GM12891 (cell line): Measurements from ENCODE around the gene ZNF716.

Experiments
- POLR2A ChIP-seq: IDR thresholded peaks from 2 replicates; pipeline ENCODE4 v1.6.1; 2011; ENCODE audit warnings: low read depth, low read length, control low read depth
- POLR2AphosphoS5 ChIP-seq: IDR thresholded peaks from 2 replicates; pipeline ENCODE4 v1.6.1; 2011; ENCODE audit warnings: low read depth, low read length, control low read depth
- SPI1 ChIP-seq: IDR thresholded peaks from 2 replicates; pipeline ENCODE4 v1.6.1; 2011; ENCODE audit warnings: low read depth, low read length, control low read depth
- TAF1 ChIP-seq: IDR thresholded peaks from 2 replicates; pipeline ENCODE4 v1.6.1; 2011; ENCODE audit warnings: low read depth, low read length, control low read depth

DNA sequence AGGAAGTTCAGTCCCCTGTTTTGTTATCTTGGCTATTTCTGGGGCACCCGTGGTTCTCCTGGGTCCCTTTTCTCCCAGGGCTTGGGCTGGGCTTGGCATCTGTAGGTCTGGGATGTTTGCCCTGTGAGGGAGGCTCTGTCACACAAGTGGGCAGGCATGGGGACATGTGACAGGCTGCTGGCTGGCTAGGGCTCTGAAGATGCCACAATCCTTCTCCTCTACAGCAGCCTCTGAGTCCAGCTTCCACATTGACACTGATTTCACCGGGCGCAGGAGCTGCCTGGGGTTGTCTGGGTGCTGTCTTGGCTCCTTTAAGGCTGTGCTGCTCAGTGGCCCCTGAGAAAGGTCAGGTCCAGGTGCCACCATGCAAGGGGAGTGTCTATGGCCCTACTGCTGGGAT, 37.4 kb upstream of the ZNF716 start:
- no peak for TF ChIP-seq POLR2AphosphoS5
- TF ChIP-seq TAF1 = no peak
- TF ChIP-seq POLR2A = no peak
- no peak for TF ChIP-seq SPI1
